HG03354 (cell line): ENCODE results near the gene C3orf52.

Experiments
- ATAC-seq: cut with Tn5 transposase; IDR thresholded peaks from one replicate; pipeline ENCODE4 v1.9.1; 2021; ENCODE audit warnings: mild to moderate bottlenecking; ENCODE audit not compliant: unreplicated experiment, poor library complexity, severe bottlenecking

C3orf52 gene

GRCh38 chr3:112132975-112133448 lies 46.8 kb downstream of the C3orf52 start, which contains the start of gene GCSAM:
Gene GCSAM (minus strand): TSS chr3:112133248. CDS start chr3:112133120, 128 bp downstream.
- peak; percentile 75 for ATAC-seq

GRCh38 chr3:112133626-112134334 lies 47.6 kb downstream of the C3orf52 start:
- ATAC-seq: no peak

GRCh38 chr3:112134335-112135124 lies 48.3 kb downstream of the C3orf52 start:
- no peak for ATAC-seq

GRCh38 chr3:112136046-112136445 lies 49.9 kb downstream of the C3orf52 start:
- no peak for ATAC-seq

GRCh38 chr3:112136959-112137693 lies 50.9 kb downstream of the C3orf52 start:
- peak; percentile 33 for ATAC-seq

- ATAC-seq: no peak
These were observed 51.6 kb downstream of the C3orf52 start for GRCh38 chr3:112137781-112138180.

- ATAC-seq: no peak
These were observed 52.2 kb downstream of the C3orf52 start for GRCh38 chr3:112138219-112138969.

GRCh38 chr3:112140584-112140983 lies 54.4 kb downstream of the C3orf52 start:
- no peak for ATAC-seq

- no peak for ATAC-seq
These were observed 55.1 kb downstream of the C3orf52 start for GRCh38 chr3:112141293-112141692.

GRCh38 chr3:112143251-112143650 lies 57.1 kb downstream of the C3orf52 start:
- peak; percentile 79 for ATAC-seq

- no peak for ATAC-seq
These were observed 57.5 kb downstream of the C3orf52 start for GRCh38 chr3:112143689-112144088.

GRCh38 chr3:112149136-112149535 lies 62.9 kb downstream of the C3orf52 start:
- ATAC-seq: no peak

- ATAC-seq: no peak
These were observed 81.6 kb downstream of the C3orf52 start for GRCh38 chr3:112167758-112168157.
